ENCODE results near the gene ACACB.
A peak's percentile ranks its signal among the peaks of the same experiment; 100 is the strongest.

Gene ACACB

DNA sequence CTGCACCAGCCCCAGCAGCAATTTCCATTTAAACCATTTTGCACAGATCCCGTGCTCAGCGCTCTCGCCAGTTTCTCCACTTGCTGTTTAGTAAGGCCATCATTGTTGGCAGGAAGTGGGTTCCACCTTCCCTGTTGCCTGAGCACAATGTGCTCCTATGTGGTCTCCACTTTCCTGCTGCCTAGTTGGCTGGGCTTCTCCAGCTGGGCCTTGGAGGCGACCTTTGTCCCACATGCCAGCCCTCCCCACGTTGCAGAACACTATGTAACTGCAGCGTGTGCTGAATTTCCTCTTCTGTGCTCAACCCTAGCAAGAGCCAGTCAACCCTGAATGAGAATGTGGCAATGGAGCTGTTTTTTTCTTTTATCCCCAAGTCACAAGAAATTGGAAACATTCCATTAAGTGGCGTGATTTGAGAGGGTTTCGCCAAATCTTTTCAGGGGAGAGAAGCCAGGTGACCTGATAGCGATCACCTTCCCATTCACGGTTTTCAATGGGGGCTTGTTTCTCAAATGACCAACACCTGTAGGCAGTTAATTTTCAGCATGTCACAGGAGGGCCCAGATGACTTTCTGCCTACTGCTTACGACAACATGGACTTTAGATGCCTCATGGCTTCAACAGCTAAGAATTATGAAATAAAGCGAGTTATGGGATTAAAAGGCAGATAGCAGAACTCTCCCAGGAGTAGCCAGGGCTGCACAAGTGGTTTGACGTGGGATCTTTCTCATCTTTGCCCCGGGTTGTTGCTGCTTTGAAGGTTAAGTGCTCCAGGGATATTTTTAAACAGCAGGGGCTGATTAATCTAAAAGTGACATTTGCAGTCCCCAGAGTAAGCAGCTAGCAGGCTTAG, at the start of gene ACACB:
Gene ACACB, plus strand, starts transcription at position 830 of the 853 bp plus-strand sequence. CDS start 22,819 bp downstream, outside the sequence.
- DNase-seq, result no peak

DNA sequence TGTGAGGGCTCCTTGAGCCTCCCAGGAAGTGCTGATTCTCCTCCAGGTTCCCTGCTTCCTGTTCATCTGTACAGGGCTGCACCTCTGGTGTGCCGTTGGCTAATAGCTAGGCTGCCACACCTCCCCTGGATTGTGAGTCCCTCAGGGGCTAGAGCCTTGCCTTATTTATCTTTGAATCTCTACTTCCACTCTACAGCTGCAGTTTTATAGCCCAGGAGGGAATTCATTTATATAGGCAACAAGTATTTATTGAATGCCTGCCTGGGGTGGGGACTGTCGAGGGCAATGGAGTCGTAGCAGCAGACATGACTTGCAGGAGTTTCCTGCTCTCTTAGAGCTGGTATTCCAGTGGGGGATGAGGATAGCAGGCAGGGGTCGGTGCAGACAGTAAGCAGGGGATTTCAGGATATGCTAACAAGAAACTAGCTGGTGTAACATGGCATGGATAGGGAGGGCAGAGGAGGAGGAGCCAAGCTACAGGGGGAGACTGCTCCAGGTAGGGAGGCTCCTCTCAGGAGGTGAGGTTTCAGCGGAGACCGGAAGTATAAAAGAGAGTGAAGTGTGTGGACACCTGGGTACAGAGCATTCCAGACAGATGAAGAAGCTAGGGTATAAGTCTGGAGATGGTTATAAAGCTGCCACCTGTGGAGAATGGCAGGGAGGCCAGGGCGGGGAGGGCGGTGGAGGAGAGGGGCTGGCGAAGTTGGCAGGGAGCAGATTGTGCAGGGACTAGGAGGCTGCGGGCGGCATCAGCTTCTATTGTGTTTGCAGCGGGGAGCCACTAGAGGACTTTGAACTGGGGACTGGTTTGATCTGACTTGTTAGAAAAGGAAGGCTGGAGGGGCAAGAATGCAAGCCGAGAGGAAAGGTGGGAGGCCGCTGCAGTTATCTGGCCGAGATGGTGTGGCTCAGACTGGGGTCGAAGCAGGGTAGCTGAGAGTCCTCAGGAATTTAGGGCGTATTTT, 46.8 kb upstream of the ACACB start:
- no peak for DNase-seq

DNA sequence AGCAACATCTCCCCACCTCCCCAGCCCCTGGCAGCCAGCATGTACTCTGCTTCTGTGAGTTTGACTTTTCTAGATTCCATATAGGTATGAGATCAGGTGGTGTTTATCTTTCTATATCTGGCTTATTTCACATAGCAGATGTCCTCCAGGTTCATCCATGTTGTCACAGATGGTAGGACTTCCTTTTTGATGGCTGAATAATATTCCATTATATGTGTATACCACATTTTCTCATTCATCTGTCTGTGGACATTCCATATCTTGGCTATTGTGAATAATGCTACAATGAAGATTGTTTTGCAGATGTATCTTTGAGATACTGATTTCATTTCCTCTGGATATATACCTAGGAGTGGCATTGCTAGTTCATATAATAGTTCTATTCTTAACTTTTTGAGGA, 41.5 kb upstream of the ACACB start:
- no peak for DNase-seq

- no peak for DNase-seq
Measured at GRCh38 chr12:109082751-109083150, 33.6 kb upstream of the ACACB start.

DNA sequence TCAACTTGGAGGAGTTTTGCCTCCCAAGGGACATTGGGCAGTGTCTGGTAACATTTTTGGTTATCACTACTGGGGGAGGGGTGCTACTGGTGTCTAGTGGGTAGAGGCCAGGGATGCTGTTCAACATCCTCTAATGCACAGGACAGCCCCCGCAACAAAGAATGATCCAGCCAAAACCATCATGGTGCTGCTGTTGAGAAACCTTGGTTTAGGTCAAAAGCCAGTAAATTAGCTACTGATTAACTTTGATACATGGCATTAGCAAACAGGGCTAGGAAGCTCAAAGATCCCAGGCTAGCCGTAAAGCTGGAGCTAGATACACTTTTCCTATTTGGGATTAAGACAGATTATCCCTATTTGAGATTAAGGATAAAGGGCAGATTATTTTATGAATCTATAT, 32.0 kb upstream of the ACACB start:
- DNase-seq, result no peak

DNA sequence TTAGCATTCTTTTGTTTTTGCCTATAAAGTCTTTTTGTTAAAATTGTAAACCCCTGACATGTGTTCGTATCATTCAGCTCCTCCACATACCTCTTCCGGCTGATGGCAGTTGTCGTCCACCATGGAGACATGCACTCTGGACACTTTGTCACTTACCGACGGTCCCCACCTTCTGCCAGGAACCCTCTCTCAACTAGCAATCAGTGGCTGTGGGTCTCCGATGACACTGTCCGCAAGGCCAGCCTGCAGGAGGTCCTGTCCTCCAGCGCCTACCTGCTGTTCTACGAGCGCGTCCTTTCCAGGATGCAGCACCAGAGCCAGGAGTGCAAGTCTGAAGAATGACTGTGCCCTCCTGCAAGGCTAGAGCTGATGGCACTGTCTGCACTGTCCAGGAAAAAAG, 30.8 kb upstream of the ACACB start:
- DNase-seq, result no peak

GRCh38 chr12:109087250-109087649, 29.1 kb upstream of the ACACB start:
- DNase-seq, result no peak

- no peak for DNase-seq
Measured at GRCh38 chr12:109088818-109089217, 27.6 kb upstream of the ACACB start.

DNA sequence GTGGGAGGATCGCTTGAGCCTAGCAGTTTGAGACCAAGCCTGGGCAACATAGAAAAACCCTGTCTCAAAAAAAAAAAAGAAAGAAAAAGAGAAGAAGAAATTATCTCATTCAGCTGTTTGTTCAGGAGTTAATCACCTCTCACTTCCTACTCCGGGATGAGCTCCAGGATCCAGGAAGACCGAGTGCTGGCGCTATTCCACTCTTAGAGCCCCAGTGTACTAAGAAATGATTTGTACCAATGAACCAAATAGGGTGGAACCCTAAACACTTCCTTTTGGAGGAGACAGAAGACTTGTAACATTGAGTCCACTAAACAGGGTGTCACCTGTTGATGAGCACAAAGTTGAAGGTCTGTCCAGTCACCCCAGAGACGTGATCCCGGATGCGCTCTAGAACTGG, 26.7 kb upstream of the ACACB start:
- DNase-seq, result no peak

DNA sequence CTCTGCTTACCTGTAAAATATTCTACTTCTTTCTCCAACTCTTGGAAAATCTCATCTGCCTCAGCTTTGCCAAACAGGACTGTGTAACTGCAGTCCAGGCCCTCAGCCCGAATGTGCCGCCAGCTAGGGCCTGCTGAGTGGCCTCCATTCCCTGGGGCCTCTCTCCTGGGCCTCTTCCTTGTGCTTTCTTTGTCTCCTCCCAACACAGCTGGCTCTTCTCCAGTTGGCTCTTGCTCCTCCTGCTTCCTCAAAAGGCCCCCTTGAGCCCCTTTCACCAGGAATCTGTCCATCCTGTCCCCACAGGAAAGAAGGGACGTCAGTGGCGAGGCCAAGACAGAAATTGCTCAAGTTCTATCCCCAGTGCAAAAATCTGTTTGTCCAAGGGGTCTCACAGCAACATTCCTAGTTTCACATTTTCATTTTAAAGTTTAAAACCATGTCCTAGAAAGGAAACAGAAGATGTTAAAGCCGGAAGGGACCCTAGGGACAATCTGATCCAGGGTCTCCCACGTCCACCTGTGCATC, 23.8 kb upstream of the ACACB start:
- DNase-seq, result no peak

DNA sequence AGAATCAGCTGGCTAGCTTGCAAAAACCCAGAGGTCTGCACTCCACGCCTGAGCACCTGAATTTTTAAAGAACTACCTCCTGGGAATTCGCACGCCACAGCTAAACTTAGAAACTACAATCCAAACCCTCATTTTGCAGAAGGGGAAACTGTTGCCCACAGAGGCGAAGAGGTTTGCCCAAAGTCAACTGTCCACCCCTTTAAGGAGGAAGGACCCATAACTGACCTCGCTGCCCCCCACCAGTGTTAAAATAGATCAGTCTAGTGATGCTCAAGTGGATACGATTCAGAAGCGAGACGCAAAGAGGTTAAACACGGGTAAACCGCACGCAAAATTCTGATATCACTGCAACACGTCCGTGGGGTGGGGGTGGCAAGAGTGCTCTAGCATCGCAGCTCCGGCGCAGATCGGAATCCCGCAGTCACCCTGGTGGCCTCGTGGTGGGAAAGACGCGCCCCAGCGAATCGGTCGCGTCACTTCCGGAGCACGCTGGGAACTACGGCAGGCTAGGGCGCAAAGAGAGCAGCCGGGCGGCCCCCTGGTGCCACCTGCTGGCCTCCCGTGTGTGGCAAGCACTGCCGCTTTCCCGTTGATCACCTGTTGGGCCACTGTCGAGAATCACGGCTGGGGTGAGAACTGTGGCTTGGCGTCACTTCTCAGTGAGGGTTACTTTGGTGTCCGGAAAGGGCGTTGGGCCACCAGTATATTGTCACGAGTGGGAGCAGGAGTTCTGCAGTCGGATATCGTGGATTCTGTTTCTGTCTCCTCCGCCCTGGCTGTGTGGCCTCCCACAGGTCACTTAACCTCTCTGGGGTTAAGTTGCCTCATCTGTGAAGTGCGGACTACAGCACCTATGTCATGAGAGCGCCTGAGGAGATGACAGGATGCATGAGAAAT, 23.1 kb upstream of the ACACB start, which contains the start of gene ALKBH2:
Gene ALKBH2, minus strand, starts transcription at position 451 of the 897 bp plus-strand sequence. CDS start 686 bp downstream, outside the sequence.
- peak; percentile 95 for DNase-seq

DNA sequence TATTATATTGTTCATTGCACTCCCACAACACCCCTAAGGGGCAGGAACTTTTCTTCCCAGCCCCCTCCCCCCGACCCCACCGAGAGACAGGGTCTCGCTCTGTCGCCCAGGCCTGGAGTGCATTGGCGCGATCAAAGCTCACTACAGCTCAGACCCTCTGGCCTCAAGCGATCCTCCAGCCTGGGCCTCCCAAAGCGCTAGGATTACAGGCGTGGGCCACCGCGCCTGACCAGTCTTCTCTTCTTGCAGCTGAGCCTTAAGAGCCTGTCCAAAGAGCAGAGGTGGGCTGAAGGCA, 19.3 kb upstream of the ACACB start:
- no peak for DNase-seq

- peak; percentile 96 for DNase-seq
Measured at GRCh38 chr12:109097435-109098182, 18.8 kb upstream of the ACACB start, which contains the start of gene UNG. Gene UNG, plus strand, starts transcription at chr12:109097597. Its CDS starts 83 bp downstream, at chr12:109097680.

GRCh38 chr12:109098183-109098604, 18.2 kb upstream of the ACACB start:
- no peak for DNase-seq

- DNase-seq, result no peak
Measured at GRCh38 chr12:109098651-109099050, 17.7 kb upstream of the ACACB start.

GRCh38 chr12:109099431-109100020, 16.9 kb upstream of the ACACB start:
- DNase-seq, result no peak

DNA sequence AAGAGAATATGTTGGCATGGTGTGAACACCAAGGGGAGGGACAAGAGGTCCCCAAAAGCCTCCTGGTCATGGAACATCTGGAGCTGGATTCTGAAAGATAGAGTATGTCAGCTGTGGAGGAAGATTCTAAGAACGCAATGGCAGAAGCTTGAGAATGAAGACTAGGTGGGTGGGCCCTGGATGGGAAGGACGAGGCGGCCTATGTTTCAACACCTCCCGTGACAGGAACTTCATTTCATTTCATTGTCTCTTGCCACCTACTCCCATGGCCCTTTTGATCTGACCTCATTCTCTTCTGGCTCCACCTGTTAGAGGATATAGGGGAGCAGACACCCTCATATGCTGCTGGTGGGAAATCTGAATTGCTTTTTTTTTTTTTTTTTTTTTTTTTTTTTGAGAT, 15.6 kb upstream of the ACACB start:
- DNase-seq, result no peak

DNA sequence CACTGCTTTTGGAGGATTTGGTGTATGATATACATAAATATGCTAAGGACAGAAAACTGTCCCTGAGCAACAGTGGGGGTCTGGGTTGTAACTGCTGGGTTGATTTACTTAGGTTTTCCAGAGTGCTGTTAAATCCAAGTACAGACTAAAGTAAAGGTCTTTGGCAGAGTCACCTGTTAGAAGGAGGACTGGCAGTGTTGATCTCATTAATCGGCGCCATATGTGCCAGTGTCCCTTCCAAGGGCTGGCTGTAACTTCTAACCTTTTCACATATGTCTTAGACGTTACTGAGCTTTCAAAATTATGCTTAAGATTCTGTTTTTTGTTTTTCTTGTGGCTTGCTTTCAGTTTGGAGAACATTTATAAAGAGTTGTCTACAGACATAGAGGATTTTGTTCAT, 13.9 kb upstream of the ACACB start:
- DNase-seq, result no peak

DNA sequence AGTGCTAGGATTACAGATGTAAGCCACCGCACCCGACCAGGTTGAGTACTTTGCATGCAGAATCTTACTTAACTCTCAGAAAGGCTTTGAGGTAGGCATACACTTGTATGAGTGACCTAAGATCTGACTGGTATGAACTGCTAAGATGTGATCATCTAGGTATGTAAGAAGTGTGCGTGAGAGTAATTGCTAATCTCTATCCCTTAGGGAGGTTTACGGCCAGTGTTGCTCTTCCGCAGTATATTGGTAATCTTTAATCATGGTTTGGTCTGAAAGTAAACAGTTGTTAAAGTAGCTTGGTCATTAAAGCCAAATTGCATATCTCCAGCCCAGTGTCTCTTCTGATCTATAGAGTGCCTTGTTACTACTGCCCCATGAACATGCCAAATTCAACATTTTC, 11.2 kb upstream of the ACACB start:
- DNase-seq, result no peak

GRCh38 chr12:109109746-109110350, 6.5 kb upstream of the ACACB start:
- DNase-seq, result no peak

Measured in activated CD4-positive, CD25-positive, alpha-beta regulatory T cell treated with anti-CD3 and anti-CD28 coated beads, Interleukin-2, amount 50 U/mL, for 72 hours (primary cell).